ENCODE results near the gene PRSS2. TPM values are rescaled to one million over a fixed set of nuclear protein-coding genes. Genes with fewer than 3 reads are reported as not detected.
"Not testable (repeated sequence)": the region's sequence is repeated elsewhere in the genome, so short reads cannot be mapped to it uniquely, and the experiment has no call there.

Gene PRSS2
- total RNA-seq, 1 donor, result not detected

- Histone ChIP-seq H3K4me1 (ENCODE audit: insufficient read depth, low read length) (peaks cover 7% of the 10 kb centered on the region), H3K27ac (ENCODE audit: low read depth, low read length) (no peak overlapping the region), H3K4me3 (ENCODE audit: insufficient read depth, low read length) (no peak overlapping the region), H4K20me1 (ENCODE audit: insufficient read depth, low read length) (no peaks in the 10 kb centered on the region), H3K27me3 (ENCODE audit: insufficient read depth, low read length) (peaks cover 15% of the 10 kb centered on the region), H3K79me2 (ENCODE audit: insufficient read depth, low read length) (no peaks in the 10 kb centered on the region), H2AFZ (ENCODE audit: low read length) (no peak overlapping the region), H3K36me3 (ENCODE audit: insufficient read depth, low read length) (no peaks in the 10 kb centered on the region), H3K9me3 (ENCODE audit: low read depth, low read length) (no peaks in the 10 kb centered on the region), H3K4me2 (ENCODE audit: insufficient read depth, low read length) (no peak overlapping the region)
- DNase-seq (ENCODE audit: insufficient read length, low spot score, missing footprints), result no peak
- no peak for TF ChIP-seq CTCF (IDR thresholded peaks at IDR 0.05; ENCODE audit: extremely low read depth, low read depth, low read length)
Measured at GRCh38 chr7:142773937-142774744, 3.4 kb downstream of the PRSS2 start.

GRCh38 chr7:142774826-142775225, 4.1 kb downstream of the PRSS2 start:
- H4K20me1 ChIP-seq (ENCODE audit: insufficient read depth, low read length), result no peaks in the 10 kb centered on the region
- no peaks in the 10 kb centered on the region for H3K79me2 ChIP-seq (ENCODE audit: insufficient read depth, low read length)
- no peaks in the 10 kb centered on the region for H3K9me3 ChIP-seq (ENCODE audit: low read depth, low read length)
- no peaks in the 10 kb centered on the region for H3K36me3 ChIP-seq (ENCODE audit: insufficient read depth, low read length)
- H3K4me2 ChIP-seq (ENCODE audit: insufficient read depth, low read length), result no peak overlapping the region
- no peak overlapping the region for H3K27ac ChIP-seq (ENCODE audit: low read depth, low read length)
- no peak overlapping the region for H3K4me3 ChIP-seq (ENCODE audit: insufficient read depth, low read length)
- TF ChIP-seq CTCF (IDR thresholded peaks at IDR 0.05; ENCODE audit: extremely low read depth, low read depth, low read length), result no peak
- H3K4me1 ChIP-seq (ENCODE audit: insufficient read depth, low read length), result peaks cover 7% of the 10 kb centered on the region
- peaks cover 18% of the 10 kb centered on the region for H3K27me3 ChIP-seq (ENCODE audit: insufficient read depth, low read length)
- no peak overlapping the region for H2AFZ ChIP-seq (ENCODE audit: low read length)
- no peak for DNase-seq (ENCODE audit: insufficient read length, low spot score, missing footprints)

- not testable (repeated sequence) for DNase-seq (ENCODE audit: insufficient read length, low spot score, missing footprints); H3K4me1 ChIP-seq (ENCODE audit: insufficient read depth, low read length); H3K36me3 ChIP-seq (ENCODE audit: insufficient read depth, low read length); H4K20me1 ChIP-seq (ENCODE audit: insufficient read depth, low read length); H3K4me3 ChIP-seq (ENCODE audit: insufficient read depth, low read length); H3K27ac ChIP-seq (ENCODE audit: low read depth, low read length); H3K4me2 ChIP-seq (ENCODE audit: insufficient read depth, low read length); H2AFZ ChIP-seq (ENCODE audit: low read length); H3K9me3 ChIP-seq (ENCODE audit: low read depth, low read length); H3K79me2 ChIP-seq (ENCODE audit: insufficient read depth, low read length)
- peaks cover 22% of the 10 kb centered on the region for H3K27me3 ChIP-seq (ENCODE audit: insufficient read depth, low read length)
Measured at GRCh38 chr7:142775351-142776115, 4.8 kb downstream of the PRSS2 start.

- H3K4me3 ChIP-seq (ENCODE audit: insufficient read depth, low read length), result no peak overlapping the region
- no peaks in the 10 kb centered on the region for H4K20me1 ChIP-seq (ENCODE audit: insufficient read depth, low read length)
- H2AFZ ChIP-seq (ENCODE audit: low read length), result peak overlapping the region; percentile 1
- no peaks in the 10 kb centered on the region for H3K9me3 ChIP-seq (ENCODE audit: low read depth, low read length)
- no peaks in the 10 kb centered on the region for H3K36me3 ChIP-seq (ENCODE audit: insufficient read depth, low read length)
- peaks cover 15% of the 10 kb centered on the region for H3K27me3 ChIP-seq (ENCODE audit: insufficient read depth, low read length)
- no peak for TF ChIP-seq CTCF (IDR thresholded peaks at IDR 0.05; ENCODE audit: extremely low read depth, low read depth, low read length)
- peaks cover 7% of the 10 kb centered on the region for H3K4me1 ChIP-seq (ENCODE audit: insufficient read depth, low read length)
- no peak overlapping the region for H3K27ac ChIP-seq (ENCODE audit: low read depth, low read length)
- H3K4me2 ChIP-seq (ENCODE audit: insufficient read depth, low read length), result no peak overlapping the region
- no peak for DNase-seq (ENCODE audit: insufficient read length, low spot score, missing footprints)
- H3K79me2 ChIP-seq (ENCODE audit: insufficient read depth, low read length), result no peaks in the 10 kb centered on the region
Measured at GRCh38 chr7:142776206-142776844, 5.6 kb downstream of the PRSS2 start.

GRCh38 chr7:142776845-142777225, 6.1 kb downstream of the PRSS2 start:
- not testable (repeated sequence) for H3K27ac ChIP-seq (ENCODE audit: low read depth, low read length); H3K4me2 ChIP-seq (ENCODE audit: insufficient read depth, low read length); H3K9me3 ChIP-seq (ENCODE audit: low read depth, low read length); H3K4me1 ChIP-seq (ENCODE audit: insufficient read depth, low read length); H3K36me3 ChIP-seq (ENCODE audit: insufficient read depth, low read length); H3K4me3 ChIP-seq (ENCODE audit: insufficient read depth, low read length); H3K79me2 ChIP-seq (ENCODE audit: insufficient read depth, low read length); H4K20me1 ChIP-seq (ENCODE audit: insufficient read depth, low read length); DNase-seq (ENCODE audit: insufficient read length, low spot score, missing footprints)
- peaks cover 13% of the 10 kb centered on the region for H3K27me3 ChIP-seq (ENCODE audit: insufficient read depth, low read length)
- H2AFZ ChIP-seq (ENCODE audit: low read length), result peak overlapping the region; percentile 1
